Spleen (tissue), 11 donors: ENCODE measurements around the gene GRAP2. TPM values are rescaled to one million over a fixed set of nuclear protein-coding genes. Genes with fewer than 3 reads are reported as not detected.
A peak's percentile ranks its signal among the peaks of the same experiment; 100 is the strongest.

Source experiments
- DNase-seq: peaks from one replicate; pipeline ENCODE4 v3.0.0-alpha.2; 2020
- H3K27ac ChIP-seq, 8 donors: fragments of 200-600 bp; sonication (generic) in 7 of 8; 1 replicate in 4 of 8; 2 replicates in 4 of 8; pipeline versions ENCODE4 v1.5.0 to v1.8.0; 2016 to 2021; ENCODE audit warnings: inconsistent platforms in 4 of 8, mild to moderate bottlenecking in 4 of 8, moderate library complexity in 1 of 8
- H3K27me3 ChIP-seq, 7 donors: fragments of 200-600 bp; sonication (generic) in 6 of 7; replicated peaks in 1 of 7; 1 replicate in 4 of 7; 2 replicates in 3 of 7; pipeline versions ENCODE4 v1.5.0 to v1.8.0; 2016 to 2021; ENCODE audit warnings: inconsistent platforms in 3 of 7, mild to moderate bottlenecking in 1 of 7
- H3K36me3 ChIP-seq, 6 donors: fragments of 200-600 bp; sonication (generic) in 5 of 6; 1 replicate in 4 of 6; 2 replicates in 2 of 6; pipeline versions ENCODE4 v1.5.0 to v1.8.0; 2016 to 2021; ENCODE audit warnings: inconsistent platforms in 2 of 6
- H3K4me1 ChIP-seq, 6 donors: fragments of 200-600 bp; sonication (generic) in 5 of 6; 1 replicate in 3 of 6; 2 replicates in 3 of 6; pipeline versions ENCODE4 v1.5.0 to v1.8.0; 2016 to 2021; ENCODE audit warnings: inconsistent platforms in 3 of 6
- H3K4me3 ChIP-seq, 8 donors: fragments of 200-600 bp; sonication (generic) in 7 of 8; 1 replicate in 4 of 8; 2 replicates in 4 of 8; pipeline versions ENCODE4 v1.5.0 to v1.8.0; 2016 to 2021; ENCODE audit warnings: inconsistent platforms in 4 of 8, mild to moderate bottlenecking in 4 of 8, moderate library complexity in 2 of 8
- H3K9me3 ChIP-seq, 8 donors: fragments of 200-600 bp; sonication (generic) in 7 of 8; 1 replicate in 4 of 8; 2 replicates in 4 of 8; pipeline versions ENCODE4 v1.5.0 to v1.8.0; 2016 to 2021; ENCODE audit warnings: inconsistent platforms in 4 of 8
- POLR2A ChIP-seq, 3 donors: fragments of 450-650 bp; IDR thresholded peaks; one replicate each; pipeline ENCODE4 v1.5.1; 2017; ENCODE audit warnings: antibody characterized with exemption in 3 of 3, mild to moderate bottlenecking in 1 of 3
- POLR2AphosphoS5 ChIP-seq, 3 donors: sonication (generic); formaldehyde crosslinking; IDR thresholded peaks; one replicate each; pipeline ENCODE4 v1.5.1; 2017; ENCODE audit warnings: antibody characterized with exemption in 3 of 3
- WGBS, 5 donors: extraction: QIAGEN DNeasy Blood & Tissue Kit in 3 of 5; methylation state at CpG; one replicate each; pipeline versions ENCODE4 v1.1.5 to v1.1.7; 2013 to 2018; 5-methylcytosine and 5-hydroxymethylcytosine counted together
- intact Hi-C: fragments of 100-400 bp; cut with DNase I; formaldehyde crosslinking; loops from one replicate; pipeline ENCODE4 v1.15.0; 2023; ENCODE audit warnings: low total_unique reads
- polyA plus RNA-seq, 3 donors: library from polyadenylated mRNA; stranded (reverse); fragments of 200-250 nt; gene quantifications; one replicate each; pipeline ENCODE4 v1.2.1, GENCODE V29; 2013
- total RNA-seq, 7 donors: library from RNA; depleted of rRNA in 3 of 7; stranded (reverse); fragments of >200 nt in 3 of 7; fragmentation: NEBNext Ultra II Directional in 4 of 7; extraction: Animal tissue kit (Norgen Biotek cat#: 25700) in 4 of 7; gene quantifications; one replicate each; pipeline versions ENCODE4 v1.1.0 to v1.2.1, GENCODE V29; 2016 to 2021
- TF ChIP-seq, protein P1 (sequence below), 11 experiments: fragments of 200-600 bp in 7 of 11; fragments of 450-650 bp in 4 of 11; sonication (generic) in 4 of 11; IDR thresholded peaks in 8 of 11; conservative IDR thresholded peaks in 3 of 11; 1 replicate in 7 of 11; 2 replicates in 4 of 11; pipeline versions ENCODE4 v1.4.0 to v1.8.0; 2016 to 2021; ENCODE audit warnings: antibody characterized with exemption in 11 of 11, inconsistent platforms in 4 of 11, mild to moderate bottlenecking in 1 of 11
- donor health status: healthy with polysubstance abuse.
- donor health status: DM: no; HTN: no; CAD: no; lungs with moderate emphysema.
- donor health status: DM: no; HTN: no; CAD: no.
- donor health status: Bipolar disorder and iron deficiency.
- donor health status: healthy.
- donor health status: DM: no; HTN: no; CAD: no.
- donor health status: DM: yes; HTN: yes; CAD: no.

The GRAP2 gene
- total and polyA plus RNA-seq, 10 donors = 3.1 to 40.3 (median 29.8) TPM

DNA sequence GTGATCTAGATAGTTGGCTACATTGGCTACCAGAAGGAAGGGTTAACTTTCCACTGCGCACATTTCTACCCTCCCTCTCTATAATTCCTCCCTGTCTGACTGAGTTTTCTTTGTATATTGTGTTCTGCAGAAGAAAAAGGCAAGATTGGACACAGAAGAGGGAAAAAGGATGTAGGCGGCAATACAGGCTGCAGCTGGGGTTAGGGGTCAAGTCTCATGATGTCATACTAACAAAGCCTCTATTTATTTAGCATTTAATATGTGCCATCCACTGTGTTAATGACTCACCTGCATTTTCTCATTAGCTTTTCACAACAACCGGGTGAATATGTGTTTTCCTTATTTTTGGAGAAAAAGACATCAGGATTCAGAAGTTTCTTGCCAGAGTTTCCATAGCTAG is 95.8 kb downstream of the GRAP2 start:
- Histone ChIP-seq H3K4me1 (peaks cover 0 to 27% (median 16%) of the 10 kb centered on the region in 6 donors), H3K36me3 (no peaks in the 10 kb centered on the region), H3K27me3 (peaks cover 0 to 65% (median 36%) of the 10 kb centered on the region in 7 donors), H3K27ac (no peak overlapping the region), H3K4me3 (no peak overlapping the region), H3K9me3 (no peaks in the 10 kb centered on the region)
- intact Hi-C loops = no loop called here
- 80 to 90% (median 89%) methylated on average over 3 of the region's 3 CpGs for WGBS, 5 donors
- TF ChIP-seq, protein P1, sequence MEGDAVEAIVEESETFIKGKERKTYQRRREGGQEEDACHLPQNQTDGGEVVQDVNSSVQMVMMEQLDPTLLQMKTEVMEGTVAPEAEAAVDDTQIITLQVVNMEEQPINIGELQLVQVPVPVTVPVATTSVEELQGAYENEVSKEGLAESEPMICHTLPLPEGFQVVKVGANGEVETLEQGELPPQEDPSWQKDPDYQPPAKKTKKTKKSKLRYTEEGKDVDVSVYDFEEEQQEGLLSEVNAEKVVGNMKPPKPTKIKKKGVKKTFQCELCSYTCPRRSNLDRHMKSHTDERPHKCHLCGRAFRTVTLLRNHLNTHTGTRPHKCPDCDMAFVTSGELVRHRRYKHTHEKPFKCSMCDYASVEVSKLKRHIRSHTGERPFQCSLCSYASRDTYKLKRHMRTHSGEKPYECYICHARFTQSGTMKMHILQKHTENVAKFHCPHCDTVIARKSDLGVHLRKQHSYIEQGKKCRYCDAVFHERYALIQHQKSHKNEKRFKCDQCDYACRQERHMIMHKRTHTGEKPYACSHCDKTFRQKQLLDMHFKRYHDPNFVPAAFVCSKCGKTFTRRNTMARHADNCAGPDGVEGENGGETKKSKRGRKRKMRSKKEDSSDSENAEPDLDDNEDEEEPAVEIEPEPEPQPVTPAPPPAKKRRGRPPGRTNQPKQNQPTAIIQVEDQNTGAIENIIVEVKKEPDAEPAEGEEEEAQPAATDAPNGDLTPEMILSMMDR (IDR thresholded peaks at IDR 0.05 in 8 of 11, conservative IDR thresholded peaks at IDR 0.05 in 3 of 11) = no peak
- TF ChIP-seq POLR2AphosphoS5 (IDR thresholded peaks at IDR 0.05) (no peak), POLR2A (IDR thresholded peaks at IDR 0.05) (no peak)
- no peak for DNase-seq

DNA sequence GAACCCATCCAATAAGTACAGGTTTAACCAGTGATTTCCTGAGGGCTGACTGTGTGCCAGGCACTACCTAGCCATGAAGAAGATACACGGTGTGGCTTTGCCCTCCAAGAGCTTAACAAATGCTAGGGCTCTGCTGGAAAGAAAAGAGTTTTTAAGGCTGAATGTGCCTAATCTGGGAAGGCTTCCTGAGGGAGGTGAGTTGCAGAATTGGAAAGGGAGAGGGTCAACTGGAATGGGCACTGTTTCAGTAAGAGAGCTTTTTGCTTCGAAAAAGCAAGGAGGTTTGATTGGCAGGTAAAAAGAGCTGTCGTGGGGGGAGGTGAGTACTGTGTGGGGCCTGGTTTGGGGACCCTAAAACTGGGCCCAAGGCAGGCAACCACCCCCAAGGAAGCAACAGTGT is 96.5 kb downstream of the GRAP2 start:
- WGBS, 5 donors = 76 to 90% (median 83%) methylated on average over 3 of the region's 3 CpGs
- no peak overlapping the region for H3K27ac ChIP-seq
- DNase-seq = no peak
- TF ChIP-seq POLR2A (IDR thresholded peaks at IDR 0.05) = no peak
- TF ChIP-seq POLR2AphosphoS5 (IDR thresholded peaks at IDR 0.05) = no peak
- TF ChIP-seq, protein P1 (IDR thresholded peaks at IDR 0.05 in 8 of 11, conservative IDR thresholded peaks at IDR 0.05 in 3 of 11) = no peak
- intact Hi-C loops = no loop called here
- H3K4me3 ChIP-seq = no peak overlapping the region
- peaks cover 0 to 61% (median 36%) of the 10 kb centered on the region in 7 donors for H3K27me3 ChIP-seq
- no peaks in the 10 kb centered on the region for H3K36me3 ChIP-seq
- peaks cover 0 to 27% (median 16%) of the 10 kb centered on the region in 6 donors for H3K4me1 ChIP-seq
- H3K9me3 ChIP-seq = no peaks in the 10 kb centered on the region

- Histone ChIP-seq H3K27me3 (peaks cover 0 to 56% (median 29%) of the 10 kb centered on the region in 7 donors), H3K27ac (no peak overlapping the region), H3K4me3 (no peak overlapping the region), H3K9me3 (no peaks in the 10 kb centered on the region), H3K36me3 (no peaks in the 10 kb centered on the region), H3K4me1 (peaks cover 0 to 27% (median 16%) of the 10 kb centered on the region in 6 donors)
- 63 to 86% (median 75%) methylated on average over 11 of the region's 11 CpGs for WGBS, 5 donors
- no peak for DNase-seq
- intact Hi-C loops = no loop called here
- TF ChIP-seq, protein P1 (IDR thresholded peaks at IDR 0.05 in 8 of 11, conservative IDR thresholded peaks at IDR 0.05 in 3 of 11) = no peak
- TF ChIP-seq POLR2AphosphoS5 (IDR thresholded peaks at IDR 0.05) = no peak
- TF ChIP-seq POLR2A (IDR thresholded peaks at IDR 0.05) = no peak
These were observed 97.2 kb downstream of the GRAP2 start for GRCh38 chr22:39997939-39998726.

DNA sequence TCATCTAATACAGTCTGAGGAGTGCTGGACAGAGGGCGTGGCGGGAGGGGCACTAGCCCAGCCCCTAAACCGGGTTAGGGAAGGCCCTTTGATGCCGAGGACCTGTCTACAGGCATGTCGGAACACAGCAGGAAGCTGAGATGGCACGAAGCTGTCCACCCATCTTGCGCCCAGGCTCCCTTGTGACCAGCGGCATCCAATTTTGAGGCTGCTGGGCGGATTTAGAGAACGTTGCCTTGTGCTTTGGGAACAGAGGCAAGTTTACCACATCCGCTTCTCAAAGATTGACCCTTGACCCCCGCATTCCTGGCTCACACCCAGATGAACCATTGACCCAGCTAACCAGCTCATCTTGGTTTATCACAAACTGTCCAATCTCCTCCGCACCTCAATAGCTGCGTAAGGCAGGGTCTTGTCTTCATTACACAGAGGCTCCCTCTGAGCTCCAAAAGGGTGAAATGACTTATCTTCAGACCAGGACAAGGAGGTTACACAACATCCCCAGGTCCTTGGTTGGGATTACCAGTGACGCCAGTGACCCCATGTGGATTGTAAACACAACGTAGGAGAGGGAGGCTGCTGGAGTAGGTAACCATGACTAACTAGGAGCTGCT is 98.4 kb downstream of the GRAP2 start:
- DNase-seq = no peak
- H3K27me3 ChIP-seq = peaks cover 0 to 52% (median 19%) of the 10 kb centered on the region in 7 donors

More for the DNA sequence above, 98.4 kb downstream of the GRAP2 start:
- TF ChIP-seq POLR2A (IDR thresholded peaks at IDR 0.05) (no peak), POLR2AphosphoS5 (IDR thresholded peaks at IDR 0.05) (peak in 1 of 3 donors; percentile 23)
- TF ChIP-seq, protein P1 (IDR thresholded peaks at IDR 0.05 in 8 of 11, conservative IDR thresholded peaks at IDR 0.05 in 3 of 11) = no peak
- Histone ChIP-seq H3K27ac (no peak overlapping the region), H3K36me3 (no peaks in the 10 kb centered on the region), H3K9me3 (no peaks in the 10 kb centered on the region), H3K4me1 (peaks cover 0 to 22% (median 14%) of the 10 kb centered on the region in 6 donors), H3K4me3 (no peak overlapping the region)
- WGBS, 5 donors = 76 to 87% (median 83%) methylated on average over 9 to 16 of the region's 16 CpGs
- intact Hi-C loops = no loop called here
